Lower lobe of right lung (tissue), 2 donors: Measurements from ENCODE around the gene ZC3H7B. TPM values are rescaled to one million over a fixed set of nuclear protein-coding genes. Genes with fewer than 3 reads are reported as not detected.
A peak's percentile ranks its signal among the peaks of the same experiment; 100 is the strongest.

ENCODE experiments used
- ATAC-seq, 2 donors: fragments of 200-7000 bp; cut with Tn5 transposase; one replicate each; pipeline ENCODE4 v1.9.1; 2020 to 2022; ENCODE audit warnings: mild to moderate bottlenecking in 2 of 2, moderate library complexity in 2 of 2
- DNase-seq: peaks from one replicate; pipeline ENCODE4 v3.0.0-alpha.2; 2020
- H3K27ac ChIP-seq: fragments of 200-600 bp; one replicate; pipeline ENCODE4 v1.8.0; 2022
- H3K27me3 ChIP-seq: fragments of 200-600 bp; one replicate; pipeline ENCODE4 v1.8.0; 2022; ENCODE audit warnings: low read depth
- H3K36me3 ChIP-seq: fragments of 200-600 bp; one replicate; pipeline ENCODE4 v1.8.0; 2022; ENCODE audit warnings: mild to moderate bottlenecking
- H3K4me1 ChIP-seq: fragments of 200-600 bp; one replicate; pipeline ENCODE4 v1.8.0; 2022
- H3K4me3 ChIP-seq: fragments of 200-600 bp; one replicate; pipeline ENCODE4 v1.8.0; 2022; ENCODE audit warnings: mild to moderate bottlenecking
- H3K9me3 ChIP-seq: fragments of 200-600 bp; one replicate; pipeline ENCODE4 v1.8.0; 2022
- intact Hi-C: fragments of 100-400 bp; cut with DNase I; formaldehyde crosslinking; loops from one replicate; pipeline ENCODE4 v1.11.0; 2022
- total RNA-seq: library from RNA; stranded (reverse); fragmentation: NEBNext Ultra II Directional; extraction: Animal tissue kit (Norgen Biotek cat#: 25700); gene quantifications from one replicate; pipeline ENCODE4 v1.2.1, GENCODE V29; 2021
- TF ChIP-seq, protein P1 (sequence below): fragments of 200-600 bp; IDR thresholded peaks from one replicate; pipeline ENCODE4 v1.8.0; 2022; ENCODE audit warnings: antibody characterized with exemption, mild to moderate bottlenecking
- donor health status: DM: no; HTN: yes; CAD: no; lungs with severe emphysema.

Gene ZC3H7B
- total RNA-seq, 1 donor from 2014 or later = 63.1 TPM

DNA sequence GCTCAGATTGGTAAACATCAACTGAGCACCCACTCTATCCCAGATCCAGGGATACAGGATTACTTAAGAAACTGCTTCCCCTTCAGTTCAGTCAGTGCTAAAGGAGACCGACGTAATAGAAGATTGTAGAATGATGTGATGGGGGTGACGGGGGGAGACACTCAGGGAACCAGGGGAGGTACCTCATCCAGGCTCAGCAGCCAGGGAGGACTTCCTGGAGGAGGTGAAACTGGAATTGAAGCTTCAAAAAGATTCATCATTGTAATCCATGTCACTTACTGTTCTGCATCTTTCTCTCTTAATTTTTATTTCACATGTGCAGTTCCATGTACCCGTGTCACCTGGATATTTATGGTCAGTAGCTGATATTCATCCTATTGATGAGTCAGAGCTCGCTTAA lies 61.3 kb downstream of the ZC3H7B start:
- H3K4me3 ChIP-seq = no peak overlapping the region
- intact Hi-C loops = no loop called here
- TF ChIP-seq, protein P1, sequence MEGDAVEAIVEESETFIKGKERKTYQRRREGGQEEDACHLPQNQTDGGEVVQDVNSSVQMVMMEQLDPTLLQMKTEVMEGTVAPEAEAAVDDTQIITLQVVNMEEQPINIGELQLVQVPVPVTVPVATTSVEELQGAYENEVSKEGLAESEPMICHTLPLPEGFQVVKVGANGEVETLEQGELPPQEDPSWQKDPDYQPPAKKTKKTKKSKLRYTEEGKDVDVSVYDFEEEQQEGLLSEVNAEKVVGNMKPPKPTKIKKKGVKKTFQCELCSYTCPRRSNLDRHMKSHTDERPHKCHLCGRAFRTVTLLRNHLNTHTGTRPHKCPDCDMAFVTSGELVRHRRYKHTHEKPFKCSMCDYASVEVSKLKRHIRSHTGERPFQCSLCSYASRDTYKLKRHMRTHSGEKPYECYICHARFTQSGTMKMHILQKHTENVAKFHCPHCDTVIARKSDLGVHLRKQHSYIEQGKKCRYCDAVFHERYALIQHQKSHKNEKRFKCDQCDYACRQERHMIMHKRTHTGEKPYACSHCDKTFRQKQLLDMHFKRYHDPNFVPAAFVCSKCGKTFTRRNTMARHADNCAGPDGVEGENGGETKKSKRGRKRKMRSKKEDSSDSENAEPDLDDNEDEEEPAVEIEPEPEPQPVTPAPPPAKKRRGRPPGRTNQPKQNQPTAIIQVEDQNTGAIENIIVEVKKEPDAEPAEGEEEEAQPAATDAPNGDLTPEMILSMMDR = no peak
- H3K27me3 ChIP-seq = no peaks in the 10 kb centered on the region
- peaks cover 14% of the 10 kb centered on the region for H3K36me3 ChIP-seq
- ATAC-seq (no peak), DNase-seq (no peak)
- no peaks in the 10 kb centered on the region for H3K9me3 ChIP-seq
- H3K27ac ChIP-seq = no peak overlapping the region
- peaks cover 12% of the 10 kb centered on the region for H3K4me1 ChIP-seq

DNA sequence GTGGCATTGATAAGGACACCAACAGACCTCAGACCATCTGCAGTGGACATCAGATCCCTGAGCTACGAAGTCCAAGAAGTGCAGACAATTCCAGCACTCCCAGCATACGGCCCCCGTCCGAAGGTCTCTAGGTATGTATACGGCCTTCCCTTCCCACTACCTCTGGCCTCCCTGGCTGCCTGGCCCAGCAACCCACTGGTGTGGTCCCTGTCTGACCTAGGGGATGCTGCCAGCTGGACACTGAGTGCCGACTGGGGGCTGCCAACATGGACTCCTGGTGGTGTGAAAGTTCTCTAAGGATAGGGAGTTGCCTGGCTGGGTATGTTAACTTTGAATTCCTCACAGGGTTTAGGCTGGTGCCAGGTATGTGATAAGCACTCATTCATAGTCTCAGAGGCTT lies 62.9 kb downstream of the ZC3H7B start:
- Histone ChIP-seq H3K9me3 (no peaks in the 10 kb centered on the region), H3K36me3 (no peaks in the 10 kb centered on the region), H3K27me3 (no peaks in the 10 kb centered on the region), H3K4me1 (peaks cover 28% of the 10 kb centered on the region), H3K27ac (peak overlapping the region; percentile 36), H3K4me3 (no peak overlapping the region)
- intact Hi-C loops = no loop called here
- DNase-seq (no peak), ATAC-seq (no peak)
- TF ChIP-seq, protein P1 = no peak

DNA sequence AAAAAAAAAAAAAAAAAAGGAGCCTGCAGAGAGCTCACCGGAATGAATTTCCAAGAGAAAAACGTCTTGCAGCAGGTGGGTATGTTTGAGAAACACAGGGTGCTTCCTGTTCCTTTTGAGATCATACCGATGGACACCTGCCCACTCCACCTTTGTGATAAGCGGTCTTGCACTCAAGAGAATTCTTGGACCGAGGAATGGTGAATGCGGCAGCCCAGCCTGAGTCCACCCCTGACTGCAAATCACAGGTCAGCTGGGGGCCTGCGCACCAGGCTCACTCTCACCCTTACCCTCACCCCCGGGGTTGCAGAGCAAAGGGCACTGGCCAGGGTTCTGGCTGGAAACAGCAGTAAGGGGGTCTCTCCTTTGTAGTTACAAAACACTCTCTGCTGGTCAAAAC lies 63.6 kb downstream of the ZC3H7B start:
- Histone ChIP-seq H3K4me1 (peaks cover 35% of the 10 kb centered on the region), H3K27ac (peak overlapping the region; percentile 36), H3K27me3 (no peaks in the 10 kb centered on the region), H3K36me3 (no peaks in the 10 kb centered on the region), H3K9me3 (no peaks in the 10 kb centered on the region), H3K4me3 (no peak overlapping the region)
- intact Hi-C loops = no loop called here
- ATAC-seq (no peak), DNase-seq (no peak)
- TF ChIP-seq, protein P1 = no peak

DNA sequence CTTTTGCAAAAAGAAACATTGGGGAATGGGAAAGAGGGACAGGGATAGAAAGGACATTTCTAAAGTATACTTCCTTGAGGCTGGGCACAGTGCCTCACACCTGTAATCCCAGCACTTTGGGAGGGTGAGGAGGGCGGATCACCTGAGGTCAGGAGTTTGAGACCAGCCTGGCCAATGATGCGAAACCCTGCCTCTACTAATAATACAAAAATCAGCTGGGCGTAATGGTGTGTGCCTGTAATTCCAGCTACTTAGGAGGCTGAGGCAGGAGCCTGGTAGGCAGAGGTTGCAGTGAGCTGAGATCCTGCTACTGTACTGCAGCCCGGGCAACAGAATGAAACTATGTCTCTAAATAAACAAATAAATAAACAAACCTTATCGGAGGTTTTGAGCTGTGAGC lies 64.1 kb downstream of the ZC3H7B start:
- intact Hi-C loops = no loop called here
- Histone ChIP-seq H3K36me3 (no peaks in the 10 kb centered on the region), H3K4me3 (no peak overlapping the region), H3K27me3 (no peaks in the 10 kb centered on the region), H3K9me3 (no peaks in the 10 kb centered on the region), H3K27ac (no peak overlapping the region), H3K4me1 (peaks cover 38% of the 10 kb centered on the region)
- DNase-seq (no peak), ATAC-seq (no peak)
- TF ChIP-seq, protein P1 = no peak

DNA sequence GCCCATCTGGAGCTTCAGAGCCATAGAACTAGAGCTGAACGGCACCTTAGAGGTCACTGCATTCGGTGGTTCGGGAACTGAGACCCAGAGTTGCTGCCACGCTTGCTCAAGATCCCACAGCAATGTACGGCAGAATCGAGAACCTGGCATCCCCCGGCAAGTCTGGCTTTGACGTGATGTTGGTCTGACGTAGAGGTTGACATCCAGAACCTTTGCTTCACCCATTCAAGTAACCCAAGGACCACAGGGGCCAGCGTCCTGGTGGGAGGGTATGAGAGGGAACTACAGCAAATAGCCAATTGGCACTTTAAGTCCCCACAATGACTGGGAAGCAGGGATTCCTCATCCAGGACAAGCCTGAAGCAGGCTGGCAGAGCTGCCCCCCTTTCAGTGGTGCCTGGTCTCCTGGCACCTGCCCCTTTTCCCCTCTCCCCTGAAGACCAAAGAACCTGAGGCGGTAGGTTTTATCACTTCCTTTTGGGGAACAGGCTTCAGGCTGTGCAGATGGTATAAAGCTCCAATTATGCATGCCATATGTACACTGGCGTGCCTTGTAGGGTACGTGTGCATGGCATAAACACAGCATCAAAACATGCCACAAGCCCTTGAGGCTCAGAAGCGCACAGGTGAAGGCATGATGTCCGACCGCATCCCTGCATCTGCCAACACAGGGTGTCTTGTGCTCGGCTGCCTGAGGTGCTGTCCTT lies 65.2 kb downstream of the ZC3H7B start:
- intact Hi-C loops = no loop called here
- no peaks in the 10 kb centered on the region for H3K36me3 ChIP-seq
- H3K27me3 ChIP-seq = no peaks in the 10 kb centered on the region
- no peaks in the 10 kb centered on the region for H3K9me3 ChIP-seq
- ATAC-seq (no peak), DNase-seq (no peak)
- TF ChIP-seq, protein P1 = no peak
- peaks cover 43% of the 10 kb centered on the region for H3K4me1 ChIP-seq
- peak overlapping the region; percentile 70 for H3K4me3 ChIP-seq
- peak overlapping the region; percentile 86 for H3K27ac ChIP-seq
